NCI-H82 treated with DMSO at 0.1 percent for 48 hours (cell line): ENCODE results near the gene OTULINL.

Source experiments
- DNase-seq: peaks from one replicate; lab custom pipeline; 2025; ENCODE audit not compliant: unreplicated experiment; lab: John Stamatoyannopoulos, UW

The OTULINL gene

GRCh38 chr5:14599476-14600127, 18.0 kb downstream of the OTULINL start:
- DNase-seq: no peak

GRCh38 chr5:14600846-14601245, 19.3 kb downstream of the OTULINL start:
- no peak for DNase-seq

- no peak for DNase-seq
Measured at GRCh38 chr5:14603141-14603540, 21.5 kb downstream of the OTULINL start.

GRCh38 chr5:14607104-14607503, 25.5 kb downstream of the OTULINL start:
- no peak for DNase-seq

- DNase-seq: no peak
Measured at GRCh38 chr5:14608169-14608568, 26.6 kb downstream of the OTULINL start.

GRCh38 chr5:14611737-14612136, 30.1 kb downstream of the OTULINL start:
- DNase-seq: no peak

GRCh38 chr5:14614490-14614889, 32.9 kb downstream of the OTULINL start:
- DNase-seq: no peak

GRCh38 chr5:14615365-14615764, 33.8 kb downstream of the OTULINL start:
- no peak for DNase-seq

- DNase-seq: no peak
Measured at GRCh38 chr5:14617441-14617840, 35.8 kb downstream of the OTULINL start.

- DNase-seq: no peak
Measured at GRCh38 chr5:14627270-14627669, 45.7 kb downstream of the OTULINL start.

- DNase-seq: no peak
Measured at GRCh38 chr5:14628346-14628745, 46.8 kb downstream of the OTULINL start.

- DNase-seq: no peak
Measured at GRCh38 chr5:14630671-14631070, 49.1 kb downstream of the OTULINL start.

- DNase-seq: no peak
Measured at GRCh38 chr5:14635656-14636055, 54.1 kb downstream of the OTULINL start.

GRCh38 chr5:14640765-14641164, 59.2 kb downstream of the OTULINL start:
- DNase-seq: no peak

- DNase-seq: no peak
Measured at GRCh38 chr5:14644623-14645237, 63.1 kb downstream of the OTULINL start.

GRCh38 chr5:14650052-14650451, 68.5 kb downstream of the OTULINL start:
- DNase-seq: no peak

- DNase-seq: no peak
Measured at GRCh38 chr5:14655146-14655741, 73.7 kb downstream of the OTULINL start.

- DNase-seq: no peak
Measured at GRCh38 chr5:14656898-14657297, 75.3 kb downstream of the OTULINL start.

- DNase-seq: no peak
Measured at GRCh38 chr5:14659821-14660607, 78.4 kb downstream of the OTULINL start.

- DNase-seq: no peak
Measured at GRCh38 chr5:14660833-14661232, 79.2 kb downstream of the OTULINL start.
